ENCODE measurements around the gene ZNF275.
"Not testable (repeated sequence)": the region's sequence is repeated elsewhere in the genome, so short reads cannot be mapped to it uniquely, and the experiment has no call there.

ZNF275 gene

DNA sequence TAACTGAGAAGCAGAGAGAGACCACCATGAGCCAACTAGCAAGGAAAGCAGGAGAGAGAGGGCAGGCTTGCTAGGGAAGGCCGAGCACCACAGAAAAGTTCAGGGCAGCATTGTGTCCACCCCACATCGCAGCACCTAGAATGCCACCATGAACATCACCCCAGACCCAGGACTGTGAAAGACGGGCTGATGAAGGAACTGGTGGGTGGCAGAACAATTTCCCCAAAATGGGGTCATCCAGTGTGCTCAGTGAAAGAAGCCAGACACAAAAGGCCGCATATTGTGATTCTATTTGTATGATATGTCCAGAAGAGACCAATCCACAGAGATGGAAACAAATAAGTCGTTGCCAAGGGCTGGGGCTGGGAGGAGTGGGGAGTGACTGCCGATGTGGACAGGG lies 50.4 kb downstream of the ZNF275 start:
- TF ChIP-seq, protein P1, sequence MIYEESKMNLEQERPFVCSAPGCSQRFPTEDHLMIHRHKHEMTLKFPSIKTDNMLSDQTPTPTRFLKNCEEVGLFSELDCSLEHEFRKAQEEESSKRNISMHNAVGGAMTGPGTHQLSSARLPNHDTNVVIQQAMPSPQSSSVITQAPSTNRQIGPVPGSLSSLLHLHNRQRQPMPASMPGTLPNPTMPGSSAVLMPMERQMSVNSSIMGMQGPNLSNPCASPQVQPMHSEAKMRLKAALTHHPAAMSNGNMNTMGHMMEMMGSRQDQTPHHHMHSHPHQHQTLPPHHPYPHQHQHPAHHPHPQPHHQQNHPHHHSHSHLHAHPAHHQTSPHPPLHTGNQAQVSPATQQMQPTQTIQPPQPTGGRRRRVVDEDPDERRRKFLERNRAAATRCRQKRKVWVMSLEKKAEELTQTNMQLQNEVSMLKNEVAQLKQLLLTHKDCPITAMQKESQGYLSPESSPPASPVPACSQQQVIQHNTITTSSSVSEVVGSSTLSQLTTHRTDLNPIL (CRISPR knock-in tag; IDR thresholded peaks at IDR 0.05; ENCODE audit: low read depth) = no peak
- TF ChIP-seq CSDC2 (CRISPR knock-in tag; IDR thresholded peaks at IDR 0.05) (no peak), RARB (CRISPR knock-in tag; IDR thresholded peaks at IDR 0.05) (no peak), TCF4 (CRISPR knock-in tag; IDR thresholded peaks at IDR 0.05; ENCODE audit: borderline replicate concordance) (no peak), ZC3H10 (CRISPR knock-in tag; IDR thresholded peaks at IDR 0.05) (no peak), SNAI2 (CRISPR knock-in tag; IDR thresholded peaks at IDR 0.05) (no peak), ZNF565 (CRISPR knock-in tag; conservative IDR thresholded peaks at IDR 0.05; ENCODE audit: low read depth) (no peak), ZNF70 (CRISPR knock-in tag; IDR thresholded peaks at IDR 0.05) (no peak), ZFP3 (CRISPR knock-in tag; IDR thresholded peaks at IDR 0.05) (no peak), PPARA (CRISPR knock-in tag; IDR thresholded peaks at IDR 0.05; ENCODE audit: borderline replicate concordance) (no peak)
- TF ChIP-seq, protein P2, sequence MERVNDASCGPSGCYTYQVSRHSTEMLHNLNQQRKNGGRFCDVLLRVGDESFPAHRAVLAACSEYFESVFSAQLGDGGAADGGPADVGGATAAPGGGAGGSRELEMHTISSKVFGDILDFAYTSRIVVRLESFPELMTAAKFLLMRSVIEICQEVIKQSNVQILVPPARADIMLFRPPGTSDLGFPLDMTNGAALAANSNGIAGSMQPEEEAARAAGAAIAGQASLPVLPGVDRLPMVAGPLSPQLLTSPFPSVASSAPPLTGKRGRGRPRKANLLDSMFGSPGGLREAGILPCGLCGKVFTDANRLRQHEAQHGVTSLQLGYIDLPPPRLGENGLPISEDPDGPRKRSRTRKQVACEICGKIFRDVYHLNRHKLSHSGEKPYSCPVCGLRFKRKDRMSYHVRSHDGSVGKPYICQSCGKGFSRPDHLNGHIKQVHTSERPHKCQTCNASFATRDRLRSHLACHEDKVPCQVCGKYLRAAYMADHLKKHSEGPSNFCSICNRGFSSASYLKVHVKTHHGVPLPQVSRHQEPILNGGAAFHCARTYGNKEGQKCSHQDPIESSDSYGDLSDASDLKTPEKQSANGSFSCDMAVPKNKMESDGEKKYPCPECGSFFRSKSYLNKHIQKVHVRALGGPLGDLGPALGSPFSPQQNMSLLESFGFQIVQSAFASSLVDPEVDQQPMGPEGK (CRISPR knock-in tag; IDR thresholded peaks at IDR 0.05; ENCODE audit: borderline replicate concordance) = no peak
- TF ChIP-seq, protein P3, sequence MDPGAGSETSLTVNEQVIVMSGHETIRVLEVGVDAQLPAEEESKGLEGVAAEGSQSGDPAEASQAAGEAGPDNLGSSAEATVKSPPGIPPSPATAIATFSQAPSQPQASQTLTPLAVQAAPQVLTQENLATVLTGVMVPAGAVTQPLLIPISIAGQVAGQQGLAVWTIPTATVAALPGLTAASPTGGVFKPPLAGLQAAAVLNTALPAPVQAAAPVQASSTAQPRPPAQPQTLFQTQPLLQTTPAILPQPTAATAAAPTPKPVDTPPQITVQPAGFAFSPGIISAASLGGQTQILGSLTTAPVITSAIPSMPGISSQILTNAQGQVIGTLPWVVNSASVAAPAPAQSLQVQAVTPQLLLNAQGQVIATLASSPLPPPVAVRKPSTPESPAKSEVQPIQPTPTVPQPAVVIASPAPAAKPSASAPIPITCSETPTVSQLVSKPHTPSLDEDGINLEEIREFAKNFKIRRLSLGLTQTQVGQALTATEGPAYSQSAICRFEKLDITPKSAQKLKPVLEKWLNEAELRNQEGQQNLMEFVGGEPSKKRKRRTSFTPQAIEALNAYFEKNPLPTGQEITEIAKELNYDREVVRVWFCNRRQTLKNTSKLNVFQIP (CRISPR knock-in tag; IDR thresholded peaks at IDR 0.05; ENCODE audit: borderline replicate concordance, low read depth) = no peak
- no peak for ATAC-seq

DNA sequence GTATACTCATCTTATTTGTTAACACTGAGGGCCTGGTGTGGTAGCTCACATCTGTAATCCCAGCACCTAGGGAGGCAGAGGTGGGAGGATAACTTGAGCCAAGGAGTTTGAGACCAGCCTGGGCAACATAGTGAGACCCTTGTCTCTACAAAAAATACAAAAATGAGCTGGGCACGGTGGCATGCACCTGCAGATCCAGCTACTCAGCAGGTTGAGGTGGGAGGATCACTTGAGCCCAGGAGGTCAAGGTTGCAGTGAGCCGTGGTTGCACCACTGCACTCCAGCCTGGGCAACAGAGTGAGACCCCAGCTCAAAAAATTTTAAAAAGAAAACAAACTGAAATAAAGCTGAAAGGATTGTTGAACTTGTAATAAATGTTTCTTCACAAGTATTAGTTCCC lies 51.0 kb downstream of the ZNF275 start:
- not testable (repeated sequence) for ATAC-seq

DNA sequence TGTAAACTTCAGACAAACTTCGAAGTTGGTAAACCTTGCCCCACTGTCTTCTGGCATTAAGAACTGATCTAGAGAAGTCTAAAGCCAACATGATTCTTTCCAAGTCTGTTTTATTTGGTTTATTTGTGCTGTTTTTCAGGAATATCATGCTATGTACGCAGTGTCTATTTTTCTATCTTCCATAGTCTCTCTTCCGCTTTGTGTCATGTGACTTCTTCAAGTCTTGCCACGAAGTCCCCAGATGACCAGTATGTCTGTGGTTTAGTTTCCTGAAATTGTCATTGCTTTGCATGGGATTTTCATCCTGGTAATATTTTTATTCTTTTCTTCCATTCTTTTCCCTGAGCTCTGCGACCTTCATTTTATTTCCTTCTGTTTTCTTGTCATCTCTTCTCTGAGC lies 52.1 kb downstream of the ZNF275 start:
- ATAC-seq = no peak

More for the DNA sequence above, 52.1 kb downstream of the ZNF275 start:
- TF ChIP-seq TCF4 (CRISPR knock-in tag; IDR thresholded peaks at IDR 0.05; ENCODE audit: borderline replicate concordance) = no peak
- no peak for TF ChIP-seq ZNF565 (CRISPR knock-in tag; conservative IDR thresholded peaks at IDR 0.05; ENCODE audit: low read depth)
- TF ChIP-seq CSDC2 (CRISPR knock-in tag; IDR thresholded peaks at IDR 0.05) = no peak
- no peak for TF ChIP-seq ZFP3 (CRISPR knock-in tag; IDR thresholded peaks at IDR 0.05)
- no peak for TF ChIP-seq TOX (CRISPR knock-in tag; IDR thresholded peaks at IDR 0.05; ENCODE audit: borderline replicate concordance)
- TF ChIP-seq, protein P2 (CRISPR knock-in tag; IDR thresholded peaks at IDR 0.05; ENCODE audit: borderline replicate concordance) = no peak
- TF ChIP-seq, protein P4, sequence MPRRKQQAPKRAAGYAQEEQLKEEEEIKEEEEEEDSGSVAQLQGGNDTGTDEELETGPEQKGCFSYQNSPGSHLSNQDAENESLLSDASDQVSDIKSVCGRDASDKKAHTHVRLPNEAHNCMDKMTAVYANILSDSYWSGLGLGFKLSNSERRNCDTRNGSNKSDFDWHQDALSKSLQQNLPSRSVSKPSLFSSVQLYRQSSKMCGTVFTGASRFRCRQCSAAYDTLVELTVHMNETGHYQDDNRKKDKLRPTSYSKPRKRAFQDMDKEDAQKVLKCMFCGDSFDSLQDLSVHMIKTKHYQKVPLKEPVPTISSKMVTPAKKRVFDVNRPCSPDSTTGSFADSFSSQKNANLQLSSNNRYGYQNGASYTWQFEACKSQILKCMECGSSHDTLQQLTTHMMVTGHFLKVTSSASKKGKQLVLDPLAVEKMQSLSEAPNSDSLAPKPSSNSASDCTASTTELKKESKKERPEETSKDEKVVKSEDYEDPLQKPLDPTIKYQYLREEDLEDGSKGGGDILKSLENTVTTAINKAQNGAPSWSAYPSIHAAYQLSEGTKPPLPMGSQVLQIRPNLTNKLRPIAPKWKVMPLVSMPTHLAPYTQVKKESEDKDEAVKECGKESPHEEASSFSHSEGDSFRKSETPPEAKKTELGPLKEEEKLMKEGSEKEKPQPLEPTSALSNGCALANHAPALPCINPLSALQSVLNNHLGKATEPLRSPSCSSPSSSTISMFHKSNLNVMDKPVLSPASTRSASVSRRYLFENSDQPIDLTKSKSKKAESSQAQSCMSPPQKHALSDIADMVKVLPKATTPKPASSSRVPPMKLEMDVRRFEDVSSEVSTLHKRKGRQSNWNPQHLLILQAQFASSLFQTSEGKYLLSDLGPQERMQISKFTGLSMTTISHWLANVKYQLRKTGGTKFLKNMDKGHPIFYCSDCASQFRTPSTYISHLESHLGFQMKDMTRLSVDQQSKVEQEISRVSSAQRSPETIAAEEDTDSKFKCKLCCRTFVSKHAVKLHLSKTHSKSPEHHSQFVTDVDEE (CRISPR knock-in tag; IDR thresholded peaks at IDR 0.05) = no peak
- TF ChIP-seq, protein P5, sequence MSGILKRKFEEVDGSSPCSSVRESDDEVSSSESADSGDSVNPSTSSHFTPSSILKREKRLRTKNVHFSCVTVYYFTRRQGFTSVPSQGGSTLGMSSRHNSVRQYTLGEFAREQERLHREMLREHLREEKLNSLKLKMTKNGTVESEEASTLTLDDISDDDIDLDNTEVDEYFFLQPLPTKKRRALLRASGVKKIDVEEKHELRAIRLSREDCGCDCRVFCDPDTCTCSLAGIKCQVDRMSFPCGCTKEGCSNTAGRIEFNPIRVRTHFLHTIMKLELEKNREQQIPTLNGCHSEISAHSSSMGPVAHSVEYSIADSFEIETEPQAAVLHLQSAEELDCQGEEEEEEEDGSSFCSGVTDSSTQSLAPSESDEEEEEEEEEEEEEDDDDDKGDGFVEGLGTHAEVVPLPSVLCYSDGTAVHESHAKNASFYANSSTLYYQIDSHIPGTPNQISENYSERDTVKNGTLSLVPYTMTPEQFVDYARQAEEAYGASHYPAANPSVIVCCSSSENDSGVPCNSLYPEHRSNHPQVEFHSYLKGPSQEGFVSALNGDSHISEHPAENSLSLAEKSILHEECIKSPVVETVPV (CRISPR knock-in tag; IDR thresholded peaks at IDR 0.05) = no peak
- no peak for TF ChIP-seq ZFP30 (CRISPR knock-in tag; IDR thresholded peaks at IDR 0.05)
- TF ChIP-seq ZNF8 (CRISPR knock-in tag; IDR thresholded peaks at IDR 0.05) = no peak
- no peak for TF ChIP-seq GLIS3 (CRISPR knock-in tag; IDR thresholded peaks at IDR 0.05)
- no peak for TF ChIP-seq OSR1 (CRISPR knock-in tag; IDR thresholded peaks at IDR 0.05)
- TF ChIP-seq RARB (CRISPR knock-in tag; IDR thresholded peaks at IDR 0.05) = no peak
- no peak for TF ChIP-seq ARNTL (CRISPR knock-in tag; IDR thresholded peaks at IDR 0.05; ENCODE audit: borderline replicate concordance, low read depth)
- TF ChIP-seq ZC3H10 (CRISPR knock-in tag; IDR thresholded peaks at IDR 0.05) = no peak
- TF ChIP-seq ESRRG (CRISPR knock-in tag; IDR thresholded peaks at IDR 0.05) = no peak
- TF ChIP-seq SNAI2 (CRISPR knock-in tag; IDR thresholded peaks at IDR 0.05) = no peak
- no peak for TF ChIP-seq BACH2 (CRISPR knock-in tag; IDR thresholded peaks at IDR 0.05; ENCODE audit: borderline replicate concordance)
- no peak for TF ChIP-seq PPARA (CRISPR knock-in tag; IDR thresholded peaks at IDR 0.05; ENCODE audit: borderline replicate concordance)
